ENCODE data around the gene PUDP.
A peak's percentile ranks its signal among the peaks of the same experiment; 100 is the strongest.
"Not testable (repeated sequence)": the region's sequence is repeated elsewhere in the genome, so short reads cannot be mapped to it uniquely, and the experiment has no call there.

The PUDP gene

GRCh38 chrX:7147978-7148854 lies at the start of gene PUDP:
PUDP (minus strand) TSS chrX:7148153; CDS start chrX:7148113, 40 bp downstream.
- H3K9ac ChIP-seq = peak within 1 kb of the TSS; percentile 96 to 100 (median 99)
- H3K4me2 ChIP-seq = peak within 1 kb of the TSS; percentile 76 to 94 (median 89)
- H3K4me3 ChIP-seq = peak within 1 kb of the TSS; percentile 79 to 92 (median 86)
- TF ChIP-seq Cebpa-rat (IDR thresholded peaks at IDR 0.05) = no peak
- peaks cover 0 to 23% (median 9%) of the 10 kb centered on the region in 11 experiments; a peak in 14 of 22 replicates for H3K36me3 ChIP-seq
- H3K4me1 ChIP-seq = peaks cover 20 to 69% (median 45%) of the 10 kb centered on the region in 10 experiments
- no peaks in the 10 kb centered on the region for H3K27me3 ChIP-seq
- H3K9me3 ChIP-seq (replicated peaks in 1 of 11) = peaks cover 0 to 13% (median 4%) of the 10 kb centered on the region in 11 experiments; a peak in 9 of 22 replicates
- peaks cover 0 to 4% (median 0%) of the 10 kb centered on the region in 11 experiments; a peak in 2 of 22 replicates for H4K20me1 ChIP-seq
- H3K27ac ChIP-seq = peak within 1 kb of the TSS; percentile 96 to 100 (median 99)

GRCh38 chrX:7194606-7195005 lies 46.7 kb upstream of the PUDP start:
- Histone ChIP-seq H3K4me1 (no peaks in the 10 kb centered on the region), H3K9me3 (replicated peaks in 1 of 11) (peaks cover 0 to 24% (median 10%) of the 10 kb centered on the region in 11 experiments; a peak in 15 of 22 replicates), H3K36me3 (peaks cover 7 to 63% (median 24%) of the 10 kb centered on the region in 11 experiments; a peak in 16 of 22 replicates), H3K27ac (no peak overlapping the region), H3K27me3 (no peaks in the 10 kb centered on the region), H3K9ac (no peak overlapping the region), H3K4me3 (no peak overlapping the region), H4K20me1 (no peaks in the 10 kb centered on the region), H3K4me2 (no peak overlapping the region)
- no peak for TF ChIP-seq Cebpa-rat (IDR thresholded peaks at IDR 0.05)

GRCh38 chrX:7192871-7193270 lies 44.9 kb upstream of the PUDP start:
- H3K4me3 ChIP-seq = no peak overlapping the region
- no peaks in the 10 kb centered on the region for H3K27me3 ChIP-seq
- no peak overlapping the region for H3K9ac ChIP-seq
- no peak overlapping the region for H3K4me2 ChIP-seq
- H3K36me3 ChIP-seq = peaks cover 7 to 63% (median 24%) of the 10 kb centered on the region in 11 experiments; a peak in 16 of 22 replicates
- H3K27ac ChIP-seq = no peak overlapping the region
- no peak for TF ChIP-seq Cebpa-rat (IDR thresholded peaks at IDR 0.05)
- H4K20me1 ChIP-seq = no peaks in the 10 kb centered on the region
- H3K9me3 ChIP-seq (replicated peaks in 1 of 11) = peaks cover 0 to 24% (median 10%) of the 10 kb centered on the region in 11 experiments; a peak in 15 of 22 replicates
- no peaks in the 10 kb centered on the region for H3K4me1 ChIP-seq

GRCh38 chrX:7191681-7192110 lies 43.7 kb upstream of the PUDP start:
- no peak for TF ChIP-seq Cebpa-rat (IDR thresholded peaks at IDR 0.05)
- no peak overlapping the region for H3K9ac ChIP-seq
- H3K4me2 ChIP-seq = no peak overlapping the region
- H3K9me3 ChIP-seq (replicated peaks in 1 of 11) = peaks cover 0 to 24% (median 10%) of the 10 kb centered on the region in 11 experiments; a peak in 15 of 22 replicates
- H3K27me3 ChIP-seq = no peaks in the 10 kb centered on the region
- no peaks in the 10 kb centered on the region for H4K20me1 ChIP-seq
- no peaks in the 10 kb centered on the region for H3K4me1 ChIP-seq
- peaks cover 7 to 56% (median 24%) of the 10 kb centered on the region in 11 experiments; a peak in 16 of 22 replicates for H3K36me3 ChIP-seq
- no peak overlapping the region for H3K4me3 ChIP-seq
- no peak overlapping the region for H3K27ac ChIP-seq

GRCh38 chrX:7190157-7190556 lies 42.2 kb upstream of the PUDP start:
- no peaks in the 10 kb centered on the region for H4K20me1 ChIP-seq
- peaks cover 0 to 24% (median 11%) of the 10 kb centered on the region in 11 experiments; a peak in 15 of 22 replicates for H3K9me3 ChIP-seq (replicated peaks in 1 of 11)
- H3K4me2 ChIP-seq = no peak overlapping the region
- no peaks in the 10 kb centered on the region for H3K4me1 ChIP-seq
- no peak overlapping the region for H3K27ac ChIP-seq
- peaks cover 7 to 42% (median 24%) of the 10 kb centered on the region in 11 experiments; a peak in 16 of 22 replicates for H3K36me3 ChIP-seq
- no peak for TF ChIP-seq Cebpa-rat (IDR thresholded peaks at IDR 0.05)
- H3K9ac ChIP-seq = no peak overlapping the region
- H3K27me3 ChIP-seq = no peaks in the 10 kb centered on the region
- no peak overlapping the region for H3K4me3 ChIP-seq

GRCh38 chrX:7188672-7189071 lies 40.7 kb upstream of the PUDP start:
- H3K4me3 ChIP-seq = no peak overlapping the region
- no peaks in the 10 kb centered on the region for H4K20me1 ChIP-seq
- peaks cover 1 to 29% (median 18%) of the 10 kb centered on the region in 11 experiments; a peak in 15 of 22 replicates for H3K36me3 ChIP-seq
- H3K4me2 ChIP-seq = no peak overlapping the region
- no peak overlapping the region for H3K27ac ChIP-seq
- H3K27me3 ChIP-seq = no peaks in the 10 kb centered on the region
- no peak overlapping the region for H3K9ac ChIP-seq
- H3K4me1 ChIP-seq = no peaks in the 10 kb centered on the region
- H3K9me3 ChIP-seq (replicated peaks in 1 of 11) = peaks cover 0 to 11% (median 3%) of the 10 kb centered on the region in 11 experiments; a peak in 5 of 22 replicates
- TF ChIP-seq Cebpa-rat (IDR thresholded peaks at IDR 0.05) = no peak

- no peaks in the 10 kb centered on the region for H3K27me3 ChIP-seq
- H3K9me3 ChIP-seq (replicated peaks in 1 of 11) = peaks cover 0 to 10% (median 0%) of the 10 kb centered on the region in 11 experiments; a peak in 3 of 22 replicates
- no peaks in the 10 kb centered on the region for H4K20me1 ChIP-seq
- no peak overlapping the region for H3K4me3 ChIP-seq
- H3K4me2 ChIP-seq = no peak overlapping the region
- H3K9ac ChIP-seq = no peak overlapping the region
- H3K36me3 ChIP-seq = peaks cover 0 to 14% (median 0%) of the 10 kb centered on the region in 11 experiments; a peak in 5 of 22 replicates
- no peak for TF ChIP-seq Cebpa-rat (IDR thresholded peaks at IDR 0.05)
- H3K27ac ChIP-seq = no peak overlapping the region
- H3K4me1 ChIP-seq = no peaks in the 10 kb centered on the region
These were observed 36.9 kb upstream of the PUDP start for GRCh38 chrX:7184816-7185215.

- no peaks in the 10 kb centered on the region for H3K4me1 ChIP-seq
- no peak overlapping the region for H3K27ac ChIP-seq
- no peak for TF ChIP-seq Cebpa-rat (IDR thresholded peaks at IDR 0.05)
- H3K9ac ChIP-seq = no peak overlapping the region
- no peak overlapping the region for H3K4me2 ChIP-seq
- H3K4me3 ChIP-seq = no peak overlapping the region
- peaks cover 0 to 29% (median 11%) of the 10 kb centered on the region in 11 experiments; a peak in 16 of 22 replicates for H3K9me3 ChIP-seq (replicated peaks in 1 of 11)
- H3K27me3 ChIP-seq = no peaks in the 10 kb centered on the region
- H4K20me1 ChIP-seq = no peaks in the 10 kb centered on the region
- H3K36me3 ChIP-seq = peaks cover 0 to 24% (median 0%) of the 10 kb centered on the region in 11 experiments; a peak in 6 of 22 replicates
These were observed 31.5 kb upstream of the PUDP start for GRCh38 chrX:7179446-7179845.

GRCh38 chrX:7178859-7179258 lies 30.9 kb upstream of the PUDP start:
- not testable (repeated sequence) for H3K4me1 ChIP-seq, H3K4me3 ChIP-seq, H3K27ac ChIP-seq, H3K4me2 ChIP-seq, H3K9ac ChIP-seq, H4K20me1 ChIP-seq, H3K27me3 ChIP-seq
- Histone ChIP-seq H3K9me3 (replicated peaks in 1 of 11) (peaks cover 0 to 31% (median 11%) of the 10 kb centered on the region in 11 experiments; a peak in 16 of 22 replicates), H3K36me3 (peaks cover 0 to 26% (median 0%) of the 10 kb centered on the region in 11 experiments; a peak in 6 of 22 replicates)
